Esophagus muscularis mucosa (tissue), 3 donors: ENCODE data around the gene TTLL3.

ENCODE experiments used
- CTCF ChIP-seq, 3 experiments: fragments of 200-600 bp in 2 of 3; fragments of 450-650 bp in 1 of 3; sonication (generic) in 2 of 3; IDR thresholded peaks; one replicate each; pipeline ENCODE4 v1.5.1; 2017 to 2019; ENCODE audit warnings: antibody characterized with exemption in 3 of 3, mild to moderate bottlenecking in 2 of 3, moderate library complexity in 1 of 3
- POLR2A ChIP-seq: fragments of 450-650 bp; IDR thresholded peaks from one replicate; pipeline ENCODE4 v1.6.1; 2017; ENCODE audit warnings: antibody characterized with exemption, moderate library complexity, mild to moderate bottlenecking, low read depth
- POLR2AphosphoS5 ChIP-seq, 2 donors: sonication (generic); formaldehyde crosslinking; IDR thresholded peaks; one replicate each; pipeline ENCODE4 v1.6.1; 2017; ENCODE audit warnings: antibody characterized with exemption in 2 of 2

- TF ChIP-seq POLR2AphosphoS5 (IDR thresholded peaks at IDR 0.05) (no peak), CTCF (IDR thresholded peaks at IDR 0.05) (no peak), POLR2A (no peak)
Observed at GRCh38 chr3:9810433-9810770, 340 bp downstream of the TTLL3 start.
